ENCODE data around the gene ANKRD6.

- no peak for TF ChIP-seq GATA2 (IDR thresholded peaks at IDR 0.05; ENCODE audit: low read depth, low read length)
- no peak for TF ChIP-seq GATA3 (IDR thresholded peaks at IDR 0.05; ENCODE audit: low read depth, low read length)
These were observed 151.6 kb downstream of the ANKRD6 start for GRCh38 chr6:89584539-89584938.

Measured in SH-SY5Y (cell line).